ENCODE results near the gene TMEM127. TPM values are rescaled to one million over a fixed set of nuclear protein-coding genes. Genes with fewer than 3 reads are reported as not detected.

The TMEM127 gene
- total and polyA plus RNA-seq, 12 donors: 14.9 to 89.2 (median 63.3) TPM

- Histone ChIP-seq H3K9me3 (replicated peaks in 1 of 3) (no peaks in the 10 kb centered on the region), H3K4me3 (peak overlapping the region in 1 of 4 donors; percentile 5), H3K27me3 (no peaks in the 10 kb centered on the region), H3K4me1 (replicated peaks in 1 of 2) (peaks cover 52 to 88% of the 10 kb centered on the region in 2 donors), H3K27ac (peak overlapping the region in 1 of 5 donors; percentile 88), H3K36me3 (replicated peaks in 1 of 2) (no peaks in the 10 kb centered on the region)
- intact Hi-C loops (cut with DNase I): loop anchor here (5.0 to 10.0 kb wide), 2 partner anchors 50 to 52 kb away; no protein-coding TSS in a partner anchor
- TF ChIP-seq POLR2A (IDR thresholded peaks at IDR 0.05) (no peak), CTCF (IDR thresholded peaks at IDR 0.05) (no peak)
- no peak for DNase-seq
- WGBS, 4 donors: 74 to 82% (median 79%) methylated on average over 4 of the region's 4 CpGs
These were observed 63.5 kb downstream of the TMEM127 start for GRCh38 chr2:96202152-96202854.

- no peak for DNase-seq
- intact Hi-C loops (cut with DNase I): loop anchor here (5.0 to 10.0 kb wide), 2 partner anchors 51 to 53 kb away; no protein-coding TSS in a partner anchor
- H3K36me3 ChIP-seq (replicated peaks in 1 of 2): no peaks in the 10 kb centered on the region
- H3K4me1 ChIP-seq (replicated peaks in 1 of 2): peaks cover 46 to 81% of the 10 kb centered on the region in 2 donors
- no peaks in the 10 kb centered on the region for H3K27me3 ChIP-seq
- no peaks in the 10 kb centered on the region for H3K9me3 ChIP-seq (replicated peaks in 1 of 3)
- TF ChIP-seq POLR2A (IDR thresholded peaks at IDR 0.05): no peak
- no peak for TF ChIP-seq CTCF (IDR thresholded peaks at IDR 0.05)
- no peak overlapping the region for H3K27ac ChIP-seq
- 72 to 86% (median 82%) methylated on average over 5 of the region's 5 CpGs for WGBS, 4 donors
- no peak overlapping the region for H3K4me3 ChIP-seq
These were observed 64.5 kb downstream of the TMEM127 start for GRCh38 chr2:96201338-96201737.

- peaks cover 28 to 56% of the 10 kb centered on the region in 2 donors for H3K4me1 ChIP-seq (replicated peaks in 1 of 2)
- 85 to 91% (median 88%) methylated on average over 2 of the region's 2 CpGs for WGBS, 4 donors
- intact Hi-C loops (cut with DNase I): no loop called here
These were observed 66.9 kb downstream of the TMEM127 start for GRCh38 chr2:96198921-96199320.

More at GRCh38 chr2:96198921-96199320, 66.9 kb downstream of the TMEM127 start:
- no peak overlapping the region for H3K4me3 ChIP-seq
- DNase-seq: no peak
- H3K27me3 ChIP-seq: no peaks in the 10 kb centered on the region
- H3K36me3 ChIP-seq (replicated peaks in 1 of 2): peaks cover 0 to 11% of the 10 kb centered on the region in 2 donors
- TF ChIP-seq CTCF (IDR thresholded peaks at IDR 0.05) (no peak), POLR2A (IDR thresholded peaks at IDR 0.05) (no peak)
- H3K27ac ChIP-seq: peak overlapping the region in 1 of 5 donors; percentile 22
- no peaks in the 10 kb centered on the region for H3K9me3 ChIP-seq (replicated peaks in 1 of 3)

Other genes starting within 250 kb of the TMEM127 start
- 1 to 10 TPM in 6 of 9 donors, under 1 TPM in 3; 0.30 to 2.3 (median 1.4) TPM for gene GPAT2, start 231.1 kb downstream of the TMEM127 start, total RNA-seq
- 1 to 10 TPM in 2 of 3 donors, under 1 TPM in 1; 0.90 to 3.3 (median 1.2) TPM for gene GPAT2, start 231.1 kb downstream of the TMEM127 start, polyA plus RNA-seq
- gene ADRA2B, start 149.4 kb downstream of the TMEM127 start, total RNA-seq: 10 to 100 TPM in 1 of 9 donors, 1 to 10 TPM in 7, under 1 TPM in 1; 0.95 to 12.9 (median 3.6) TPM
- 1 to 10 TPM; 1.2 to 5.5 (median 2.0) TPM for gene ADRA2B, start 149.4 kb downstream of the TMEM127 start, polyA plus RNA-seq
- not detected for gene ASTL, start 127.5 kb downstream of the TMEM127 start, total RNA-seq
- gene ASTL, start 127.5 kb downstream of the TMEM127 start, polyA plus RNA-seq: not detected
- 1 to 10 TPM in 7 of 9 donors, under 1 TPM in 2; 0.72 to 4.7 (median 2.0) TPM for gene DUSP2, start 120.6 kb downstream of the TMEM127 start, total RNA-seq
- gene DUSP2, start 120.6 kb downstream of the TMEM127 start, polyA plus RNA-seq: 1 to 10 TPM in 2 of 3 donors, under 1 TPM in 1; 0.48 to 2.4 (median 1.9) TPM
- 100 to 1,000 TPM; 135 to 209 (median 166) TPM for gene STARD7, start 57.2 kb downstream of the TMEM127 start, total RNA-seq
- 100 to 1,000 TPM in 1 of 3 donors, 10 to 100 TPM in 2; 37.8 to 129 (median 45.9) TPM for gene STARD7, start 57.2 kb downstream of the TMEM127 start, polyA plus RNA-seq
- gene CIAO1, start 228 bp upstream of the TMEM127 start, total RNA-seq: 100 to 1,000 TPM in 7 of 9 donors, 10 to 100 TPM in 2; 92.5 to 237 (median 135) TPM
- 100 to 1,000 TPM in 1 of 3 donors, 10 to 100 TPM in 2; 52.5 to 137 (median 59.5) TPM for gene CIAO1, start 228 bp upstream of the TMEM127 start, polyA plus RNA-seq
- 100 to 1,000 TPM in 2 of 9 donors, 10 to 100 TPM in 7; 50.4 to 114 (median 95.4) TPM for gene SNRNP200, start 39.5 kb upstream of the TMEM127 start, total RNA-seq
- gene SNRNP200, start 39.5 kb upstream of the TMEM127 start, polyA plus RNA-seq: 100 to 1,000 TPM in 2 of 3 donors, 10 to 100 TPM in 1; 80.9 to 117 (median 103) TPM
- 1 to 10 TPM in 5 of 9 donors, under 1 TPM in 3, not detected in 1; 0.32 to 3.8 (median 1.0) TPM for gene ITPRIPL1, start 59.3 kb upstream of the TMEM127 start, total RNA-seq
- gene ITPRIPL1, start 59.3 kb upstream of the TMEM127 start, polyA plus RNA-seq: under 1 TPM; 0.33 to 0.40 (median 0.40) TPM
- 1 to 10 TPM in 7 of 9 donors, under 1 TPM in 2; 0.60 to 8.4 (median 1.4) TPM for gene NCAPH, start 69.8 kb upstream of the TMEM127 start, total RNA-seq
- gene NCAPH, start 69.8 kb upstream of the TMEM127 start, polyA plus RNA-seq: 1 to 10 TPM in 1 of 3 donors, under 1 TPM in 2; 0.40 to 1.5 (median 0.51) TPM
- under 1 TPM in 2 of 9 donors, not detected in 7; 0.11 to 0.41 TPM for gene NEURL3, start 239.4 kb upstream of the TMEM127 start, total RNA-seq
- gene NEURL3, start 239.4 kb upstream of the TMEM127 start, polyA plus RNA-seq: under 1 TPM in 2 of 3 donors, not detected in 1; 0.03 to 0.24 TPM